ENCODE measurements around the gene PKIG. TPM values are rescaled to one million over a fixed set of nuclear protein-coding genes. Genes with fewer than 3 reads are reported as not detected.
"Not testable (repeated sequence)": the region's sequence is repeated elsewhere in the genome, so short reads cannot be mapped to it uniquely, and the experiment has no call there.

The PKIG gene
- total RNA-seq, 2 experiments from 2014 or later = 4.5 to 4.6 TPM

- H3K27me3 Mint-ChIP-seq = peaks cover 4% of the 10 kb centered on the region
- DNase-seq (no peak), ATAC-seq (no peak)
- no peak overlapping the region for H3K27ac Mint-ChIP-seq
- ChIA-PET POLR2A (no interaction called here), CTCF (interaction anchor here (0.7 to 1.7 kb wide), 3 partner anchors 29 to 93 kb away, joined by 4 read pairs; no protein-coding TSS in a partner anchor)
- intact Hi-C loops (cut with DNase I, micrococcal nuclease) = no loop called here
- H3K4me1 Mint-ChIP-seq = peaks cover 16% of the 10 kb centered on the region
- H3K4me3 Mint-ChIP-seq = no peak overlapping the region
- no peaks in the 10 kb centered on the region for H3K9me3 Mint-ChIP-seq (ENCODE audit: low read depth)
- no peaks in the 10 kb centered on the region for H3K36me3 Mint-ChIP-seq (ENCODE audit: low read depth)
Measured at GRCh38 chr20:44552050-44552449, 30.3 kb upstream of the PKIG start.

- Mint-ChIP-seq H3K4me3 (no peak overlapping the region), H3K9me3 (ENCODE audit: low read depth) (no peaks in the 10 kb centered on the region), H3K27ac (peak overlapping the region; percentile 47), H3K36me3 (ENCODE audit: low read depth) (no peaks in the 10 kb centered on the region), H3K4me1 (peaks cover 16% of the 10 kb centered on the region), H3K27me3 (peaks cover under 1% of the 10 kb centered on the region)
- intact Hi-C loops (cut with DNase I, micrococcal nuclease) = no loop called here
- ChIA-PET CTCF (interaction anchor here (1.1 to 1.7 kb wide), 3 partner anchors 11 to 132 kb away, joined by 4 to 5 read pairs (median 4); no protein-coding TSS in a partner anchor), POLR2A (no interaction called here)
- ATAC-seq (no peak), DNase-seq (no peak)
Measured at GRCh38 chr20:44552568-44552949, 29.8 kb upstream of the PKIG start.

GRCh38 chr20:44552950-44553908 is 29.1 kb upstream of the PKIG start:
- ChIA-PET POLR2A (no interaction called here), CTCF (interaction anchor here (1.1 to 1.7 kb wide), 4 partner anchors 12 to 132 kb away, joined by 3 to 5 read pairs (median 4); no protein-coding TSS in a partner anchor)
- peak; percentile 81 for ATAC-seq

DNA sequence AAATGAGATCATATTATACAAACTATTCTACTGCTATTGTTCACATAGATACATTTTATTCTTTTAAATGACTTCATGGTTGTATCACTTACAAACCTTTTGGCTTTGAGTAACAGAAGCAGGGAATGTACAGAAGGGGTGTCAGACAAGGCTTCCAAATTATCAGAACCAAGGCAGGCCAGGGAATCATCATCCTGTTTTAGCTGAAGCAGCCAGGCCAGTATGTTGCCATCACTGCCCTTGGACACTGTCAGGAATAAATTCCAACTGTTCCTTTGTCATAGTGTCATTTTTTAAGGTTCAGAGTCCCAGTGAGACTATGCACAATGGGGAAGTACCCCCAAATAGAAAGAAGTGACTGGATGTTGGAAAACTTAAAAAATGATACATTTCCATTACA is 23.1 kb upstream of the PKIG start:
- no peak overlapping the region for H3K27ac Mint-ChIP-seq
- DNase-seq (no peak), ATAC-seq (no peak)
- CTCF ChIA-PET = interaction anchor here (1.6 to 1.7 kb wide), 2 partner anchors 10 to 51 kb away, joined by 4 to 5 read pairs; no protein-coding TSS in a partner anchor
- no peak overlapping the region for H3K4me3 Mint-ChIP-seq
- no peaks in the 10 kb centered on the region for H3K9me3 Mint-ChIP-seq (ENCODE audit: low read depth)
- H3K27me3 Mint-ChIP-seq = no peaks in the 10 kb centered on the region
- no peaks in the 10 kb centered on the region for H3K36me3 Mint-ChIP-seq (ENCODE audit: low read depth)
- intact Hi-C loops (cut with DNase I, micrococcal nuclease) = no loop called here
- POLR2A ChIA-PET = no interaction called here
- H3K4me1 Mint-ChIP-seq = no peaks in the 10 kb centered on the region

More at GRCh38 chr20:44552950-44553908, 29.1 kb upstream of the PKIG start:
- peak overlapping the region; percentile 44 for H3K27ac Mint-ChIP-seq
- H3K4me3 Mint-ChIP-seq = no peak overlapping the region
- peaks cover 16% of the 10 kb centered on the region for H3K4me1 Mint-ChIP-seq
- intact Hi-C loops (cut with DNase I, micrococcal nuclease) = no loop called here
- no peaks in the 10 kb centered on the region for H3K36me3 Mint-ChIP-seq (ENCODE audit: low read depth)
- no peak for DNase-seq
- H3K27me3 Mint-ChIP-seq = no peaks in the 10 kb centered on the region
- H3K9me3 Mint-ChIP-seq (ENCODE audit: low read depth) = no peaks in the 10 kb centered on the region

- no peaks in the 10 kb centered on the region for H3K36me3 Mint-ChIP-seq (ENCODE audit: low read depth)
- CTCF ChIA-PET = interaction anchor here (1.7 kb wide), 1 partner anchor 50 kb away, joined by 5 read pairs; no protein-coding TSS in a partner anchor
Measured at GRCh38 chr20:44560229-44560628, 22.1 kb upstream of the PKIG start.

GRCh38 chr20:44560818-44561217 is 21.6 kb upstream of the PKIG start:
- ATAC-seq; H3K9me3 Mint-ChIP-seq (ENCODE audit: low read depth); H3K4me3 Mint-ChIP-seq; H3K27me3 Mint-ChIP-seq; H3K27ac Mint-ChIP-seq; POLR2A ChIA-PET; DNase-seq; H3K4me1 Mint-ChIP-seq; H3K36me3 Mint-ChIP-seq (ENCODE audit: low read depth); intact Hi-C loops (cut with DNase I, micrococcal nuclease): not testable (repeated sequence)
- CTCF ChIA-PET = interaction anchor here (1.7 kb wide), 1 partner anchor 49 kb away, joined by 5 read pairs; no protein-coding TSS in a partner anchor

More at GRCh38 chr20:44560229-44560628, 22.1 kb upstream of the PKIG start:
- intact Hi-C loops (cut with DNase I, micrococcal nuclease) = no loop called here
- Mint-ChIP-seq H3K4me1 (no peaks in the 10 kb centered on the region), H3K27ac (no peak overlapping the region), H3K27me3 (no peaks in the 10 kb centered on the region), H3K9me3 (ENCODE audit: low read depth) (no peaks in the 10 kb centered on the region), H3K4me3 (no peak overlapping the region)
- no peak for DNase-seq
- POLR2A ChIA-PET = no interaction called here
- ATAC-seq = no peak

DNA sequence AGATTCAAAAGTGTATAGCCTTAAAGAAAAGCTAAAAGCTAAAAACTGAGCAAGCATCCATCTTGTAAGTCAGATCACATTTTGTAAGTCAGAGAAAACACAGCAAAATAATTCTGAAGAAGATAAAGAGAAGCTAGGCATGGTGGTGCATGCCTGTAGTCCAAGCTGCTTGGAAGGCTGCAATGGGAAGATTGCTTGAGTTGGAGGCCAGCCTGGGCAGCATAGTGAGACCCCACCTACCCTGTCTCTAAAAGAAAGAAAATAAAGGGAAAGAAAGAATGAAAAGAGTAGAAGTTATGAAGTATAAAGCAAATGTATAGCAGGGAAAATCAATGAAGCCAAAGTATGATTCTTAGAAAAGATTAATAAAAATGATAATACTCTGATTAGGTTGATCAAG is 20.5 kb upstream of the PKIG start:
- H3K4me1 Mint-ChIP-seq = no peaks in the 10 kb centered on the region
- intact Hi-C loops (cut with DNase I, micrococcal nuclease) = no loop called here
- no peaks in the 10 kb centered on the region for H3K27me3 Mint-ChIP-seq
- ATAC-seq (no peak), DNase-seq (no peak)
- no peak overlapping the region for H3K27ac Mint-ChIP-seq
- H3K9me3 Mint-ChIP-seq (ENCODE audit: low read depth) = no peaks in the 10 kb centered on the region
- ChIA-PET POLR2A (no interaction called here), CTCF (interaction anchor here (0.8 kb wide), 1 partner anchor 178 kb away, joined by 3 read pairs; no protein-coding TSS in a partner anchor)
- no peak overlapping the region for H3K4me3 Mint-ChIP-seq
- H3K36me3 Mint-ChIP-seq (ENCODE audit: low read depth) = no peaks in the 10 kb centered on the region

DNA sequence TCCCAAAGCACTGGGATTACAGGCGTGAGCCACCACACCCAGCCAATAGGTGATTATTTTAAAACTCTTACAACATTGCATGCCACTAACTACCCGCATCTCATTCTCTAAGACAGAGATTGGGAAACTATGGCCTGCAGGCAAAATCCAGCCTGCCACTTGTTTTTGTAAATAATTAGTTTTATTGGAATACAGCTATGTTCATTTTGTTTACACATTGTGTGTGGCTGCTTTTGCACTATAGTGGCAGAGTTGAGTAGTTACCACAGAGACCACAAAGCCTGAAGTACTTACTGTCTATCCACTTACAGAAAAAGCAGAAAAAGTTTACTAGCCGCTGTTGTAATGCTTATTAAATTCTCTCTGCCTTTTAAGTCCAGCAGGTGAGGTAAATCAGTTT is 16.4 kb upstream of the PKIG start:
- Mint-ChIP-seq H3K36me3 (ENCODE audit: low read depth) (no peaks in the 10 kb centered on the region), H3K4me3 (no peak overlapping the region), H3K27me3 (no peaks in the 10 kb centered on the region), H3K4me1 (no peaks in the 10 kb centered on the region), H3K27ac (no peak overlapping the region), H3K9me3 (ENCODE audit: low read depth) (no peaks in the 10 kb centered on the region)
- ATAC-seq (no peak), DNase-seq (no peak)
- ChIA-PET POLR2A (no interaction called here), CTCF (interaction anchor here (1.4 to 1.9 kb wide), 2 partner anchors 17 to 44 kb away, joined by 4 to 5 read pairs; partner anchors contain the start of gene PKIG)
- intact Hi-C loops (cut with DNase I, micrococcal nuclease) = no loop called here

DNA sequence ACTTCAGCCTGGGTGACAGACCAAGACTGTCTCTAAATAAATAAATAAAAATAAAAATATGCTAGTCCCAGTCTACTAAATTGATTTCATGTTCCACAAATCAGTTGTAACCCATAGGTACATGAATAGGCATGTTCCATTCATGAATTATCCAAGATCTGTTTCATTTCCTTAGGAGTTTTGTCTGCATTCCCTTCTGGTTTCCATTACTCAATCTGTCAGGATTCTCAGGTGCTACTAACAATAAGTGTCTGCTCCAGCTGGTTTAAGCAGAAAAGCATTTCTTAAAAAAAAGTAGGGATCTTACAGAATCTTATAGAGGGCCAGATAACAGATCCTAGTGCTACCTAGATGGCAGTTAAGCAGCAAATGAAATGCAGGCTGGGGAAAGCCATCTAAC is 15.6 kb upstream of the PKIG start:
- ATAC-seq (no peak), DNase-seq (no peak)
- Mint-ChIP-seq H3K9me3 (ENCODE audit: low read depth) (no peaks in the 10 kb centered on the region), H3K4me3 (no peak overlapping the region), H3K27ac (no peak overlapping the region), H3K4me1 (peaks cover 4% of the 10 kb centered on the region), H3K36me3 (ENCODE audit: low read depth) (no peaks in the 10 kb centered on the region), H3K27me3 (no peaks in the 10 kb centered on the region)
- intact Hi-C loops (cut with DNase I, micrococcal nuclease) = no loop called here
- ChIA-PET POLR2A (no interaction called here), CTCF (interaction anchor here (0.6 to 1.9 kb wide), 5 partner anchors 16 to 1146 kb away, joined by 3 to 5 read pairs (median 4); partner anchors contain the start of gene PKIG)

DNA sequence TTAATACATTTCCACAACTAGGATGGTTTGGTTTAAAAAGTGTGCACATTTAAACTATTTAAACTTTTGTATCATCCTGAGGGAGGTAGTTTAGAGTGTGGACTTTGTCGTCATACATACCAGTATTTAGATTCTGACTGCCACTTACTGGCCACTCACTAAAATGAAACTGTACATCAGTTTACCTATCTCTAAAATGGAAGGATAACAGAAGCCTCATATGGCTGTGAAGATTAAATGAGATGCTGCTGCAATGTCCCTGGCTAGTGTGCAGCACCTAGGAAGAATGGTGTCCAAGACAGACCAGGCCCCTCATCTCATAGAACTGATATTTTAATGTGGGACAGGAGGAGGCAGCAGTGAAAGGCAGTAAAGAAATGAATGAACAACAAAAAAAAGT is 12.0 kb upstream of the PKIG start:
- Mint-ChIP-seq H3K27me3 (no peaks in the 10 kb centered on the region), H3K9me3 (ENCODE audit: low read depth) (no peaks in the 10 kb centered on the region), H3K27ac (no peak overlapping the region), H3K36me3 (ENCODE audit: low read depth) (no peaks in the 10 kb centered on the region), H3K4me1 (peaks cover 4% of the 10 kb centered on the region), H3K4me3 (no peak overlapping the region)
- ChIA-PET CTCF (no interaction called here), POLR2A (no interaction called here)
- no peak for DNase-seq
- ATAC-seq = no peak
- intact Hi-C loops (cut with DNase I, micrococcal nuclease) = no loop called here

- CTCF ChIA-PET = interaction anchor here (0.8 kb wide), 1 partner anchor 27 kb away, joined by 3 read pairs; no protein-coding TSS in a partner anchor
- DNase-seq (no peak), ATAC-seq (no peak)
- H3K9me3 Mint-ChIP-seq (ENCODE audit: low read depth) = no peaks in the 10 kb centered on the region
- POLR2A ChIA-PET = no interaction called here
- no peaks in the 10 kb centered on the region for H3K27me3 Mint-ChIP-seq
- no peaks in the 10 kb centered on the region for H3K36me3 Mint-ChIP-seq (ENCODE audit: low read depth)
- H3K4me1 Mint-ChIP-seq = peaks cover 7% of the 10 kb centered on the region
- intact Hi-C loops (cut with DNase I, micrococcal nuclease) = no loop called here
- no peak overlapping the region for H3K27ac Mint-ChIP-seq
- no peak overlapping the region for H3K4me3 Mint-ChIP-seq
Measured at GRCh38 chr20:44571362-44571988, 10.9 kb upstream of the PKIG start.
